HG02759 (cell line): ENCODE results near the gene AMN.

ENCODE experiments used
- ATAC-seq: cut with Tn5 transposase; IDR thresholded peaks from one replicate; pipeline ENCODE4 v1.9.1; 2021; ENCODE audit warnings: mild to moderate bottlenecking, moderate library complexity; ENCODE audit not compliant: unreplicated experiment

AMN gene

GRCh38 chr14:102964152-102964730 lies 41.8 kb downstream of the AMN start:
- no peak for ATAC-seq

- ATAC-seq = no peak
These were observed 42.8 kb downstream of the AMN start for GRCh38 chr14:102965282-102965681.

GRCh38 chr14:102965971-102966655 lies 43.6 kb downstream of the AMN start:
- ATAC-seq = no peak

- ATAC-seq = no peak
These were observed 44.4 kb downstream of the AMN start for GRCh38 chr14:102966681-102967505.

GRCh38 chr14:102967506-102967795 lies 45.0 kb downstream of the AMN start:
- no peak for ATAC-seq

GRCh38 chr14:102968306-102968705 lies 45.8 kb downstream of the AMN start:
- ATAC-seq = no peak

GRCh38 chr14:102969060-102969791 lies 46.8 kb downstream of the AMN start:
- ATAC-seq = no peak

GRCh38 chr14:102969901-102970300 lies 47.4 kb downstream of the AMN start:
- ATAC-seq = no peak

GRCh38 chr14:102970496-102970895 lies 48.0 kb downstream of the AMN start:
- ATAC-seq = no peak

- no peak for ATAC-seq
These were observed 48.9 kb downstream of the AMN start for GRCh38 chr14:102971314-102971713.

- ATAC-seq = no peak
These were observed 49.6 kb downstream of the AMN start for GRCh38 chr14:102971836-102972606.

- no peak for ATAC-seq
These were observed 51.3 kb downstream of the AMN start for GRCh38 chr14:102973706-102974285.

GRCh38 chr14:102975662-102976061 lies 53.2 kb downstream of the AMN start:
- no peak for ATAC-seq

GRCh38 chr14:102977475-102977874 lies 55.0 kb downstream of the AMN start:
- no peak for ATAC-seq

GRCh38 chr14:102979406-102979805 lies 56.9 kb downstream of the AMN start:
- no peak for ATAC-seq

GRCh38 chr14:102980409-102980810 lies 57.9 kb downstream of the AMN start:
- no peak for ATAC-seq
